ENCODE results near the gene TRAPPC10.

Gene TRAPPC10

DNA sequence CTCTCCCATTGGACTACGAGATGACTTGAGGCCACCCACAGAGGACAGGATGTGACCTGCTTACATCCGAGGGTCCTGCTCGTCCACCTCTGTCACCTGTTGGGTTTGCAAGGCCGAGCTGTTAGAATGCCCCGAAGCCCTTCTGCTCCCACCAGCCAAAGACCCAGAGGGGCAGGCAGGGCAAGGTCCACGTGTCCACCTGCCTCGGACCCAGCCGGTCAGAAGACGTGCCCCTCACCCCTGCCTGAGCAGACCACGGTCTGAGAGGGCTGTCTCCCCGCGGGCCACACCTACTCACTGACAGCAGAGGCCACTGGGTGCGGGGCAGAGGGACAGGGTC lies 30.3 kb upstream of the TRAPPC10 start:
- no peak for DNase-seq (ENCODE audit: low read depth)

DNA sequence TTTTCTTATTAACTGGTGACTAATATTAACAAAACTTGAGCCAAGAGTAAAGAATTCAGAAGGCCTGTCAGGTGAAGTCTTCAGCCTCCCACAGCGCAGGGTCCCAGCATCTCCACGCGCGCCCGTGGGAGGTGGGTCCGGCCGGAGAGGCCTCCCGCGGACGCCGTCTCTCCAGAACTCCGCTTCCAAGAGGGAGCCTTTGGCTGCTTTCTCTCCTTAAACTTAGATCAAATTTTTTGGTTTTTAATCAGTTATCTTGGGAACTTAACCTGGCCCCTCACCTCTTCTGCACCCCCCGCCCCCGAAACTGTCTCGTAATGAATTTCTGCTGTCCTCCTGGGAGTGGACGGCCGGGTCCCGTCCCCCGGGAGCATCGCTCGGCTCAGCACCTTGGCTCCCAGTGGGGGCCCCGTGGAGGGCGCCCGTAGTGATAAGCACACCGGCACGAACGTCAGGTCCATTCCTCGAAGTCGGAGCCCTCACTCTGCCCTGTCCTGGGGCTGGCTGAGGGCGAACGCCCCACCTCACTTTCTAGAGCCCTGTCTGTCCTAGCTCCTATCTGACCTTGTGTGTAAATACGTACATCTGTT lies 29.5 kb upstream of the TRAPPC10 start:
- DNase-seq (ENCODE audit: low read depth) = no peak

DNA sequence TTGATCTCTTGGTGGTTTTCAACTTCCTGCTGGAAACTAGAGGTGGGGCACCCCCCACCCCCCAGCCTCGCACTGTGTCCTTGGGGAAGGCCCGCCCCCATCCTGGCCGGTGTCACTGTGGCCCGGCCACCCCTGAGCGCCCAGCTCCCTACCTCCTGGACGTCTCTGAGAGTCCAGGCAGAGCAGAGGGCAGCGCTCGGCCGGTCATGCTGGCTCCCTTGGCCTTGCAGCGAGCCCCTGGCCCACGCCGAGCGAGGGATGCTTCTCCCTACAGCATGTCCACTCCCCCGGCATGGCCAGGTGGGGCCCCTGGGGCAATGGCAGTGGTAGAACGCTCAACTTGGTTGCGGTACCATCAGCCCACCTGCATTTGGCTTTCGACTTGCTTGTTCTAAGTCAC lies 28.7 kb upstream of the TRAPPC10 start:
- no peak for DNase-seq (ENCODE audit: low read depth)

DNA sequence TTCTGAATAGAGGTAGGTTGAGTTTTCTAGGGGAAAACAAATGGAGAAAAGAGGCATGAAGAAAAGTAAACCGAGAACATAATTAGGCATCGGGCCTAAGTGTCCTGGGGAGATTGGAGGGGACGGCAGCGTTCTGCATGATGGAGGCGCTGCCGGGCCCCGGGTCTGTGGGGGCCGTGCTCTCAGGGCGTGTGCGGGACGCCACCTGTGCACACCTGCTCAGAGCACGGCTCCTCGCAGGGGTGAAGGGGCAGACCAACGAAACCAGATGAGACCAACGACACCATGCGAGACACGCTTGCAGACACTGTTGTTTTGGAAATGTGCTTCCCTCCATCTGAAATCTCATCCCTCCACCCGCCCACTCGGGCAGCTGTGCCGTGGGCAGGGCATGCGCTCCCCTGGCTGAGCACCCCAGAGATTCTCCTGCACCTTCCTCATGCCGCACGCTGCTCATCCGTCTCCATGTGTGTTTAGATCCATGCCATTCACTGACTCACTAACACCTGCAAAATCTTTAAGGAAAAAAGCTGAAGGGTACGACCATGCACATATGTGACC lies 28.2 kb upstream of the TRAPPC10 start:
- DNase-seq (ENCODE audit: low read depth) = no peak

DNA sequence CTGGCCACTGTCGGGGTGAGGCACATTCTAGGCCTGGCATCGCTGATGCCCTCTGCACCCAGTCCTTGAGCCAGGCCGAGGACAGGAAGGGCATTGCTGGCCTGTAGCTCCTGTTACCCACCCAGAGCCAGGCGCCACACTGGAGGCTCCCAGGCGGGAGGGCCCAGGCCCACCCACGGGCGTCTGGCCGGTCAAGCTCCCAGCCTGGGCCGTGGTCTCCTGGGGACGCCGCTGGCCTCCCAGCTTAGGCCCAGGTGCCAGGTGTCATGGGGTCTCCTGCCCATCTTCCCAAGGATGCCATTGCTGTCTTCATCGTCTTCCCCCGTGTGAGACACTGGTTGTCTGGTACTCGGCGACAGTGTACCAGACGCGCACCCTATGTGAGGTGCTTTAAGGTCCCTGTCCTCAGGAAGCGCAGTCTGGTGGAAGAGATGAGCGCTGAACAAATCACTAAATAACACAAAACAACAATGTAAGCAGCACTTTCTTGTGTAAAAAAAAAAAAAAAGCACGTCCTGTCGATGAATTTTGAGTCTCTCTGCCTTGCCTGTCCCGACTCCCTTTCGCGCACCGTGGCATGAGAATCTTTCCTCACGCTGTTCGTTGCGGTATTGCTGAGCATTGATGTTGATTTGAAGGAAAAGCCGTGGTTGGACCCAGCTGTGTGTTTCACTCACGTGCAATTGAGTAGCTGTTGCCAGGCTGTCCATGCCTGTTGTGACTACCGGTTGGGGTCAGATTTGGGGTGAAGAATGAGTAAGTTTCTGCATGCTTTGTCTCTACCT lies 27.0 kb upstream of the TRAPPC10 start:
- no peak for DNase-seq (ENCODE audit: low read depth)

DNA sequence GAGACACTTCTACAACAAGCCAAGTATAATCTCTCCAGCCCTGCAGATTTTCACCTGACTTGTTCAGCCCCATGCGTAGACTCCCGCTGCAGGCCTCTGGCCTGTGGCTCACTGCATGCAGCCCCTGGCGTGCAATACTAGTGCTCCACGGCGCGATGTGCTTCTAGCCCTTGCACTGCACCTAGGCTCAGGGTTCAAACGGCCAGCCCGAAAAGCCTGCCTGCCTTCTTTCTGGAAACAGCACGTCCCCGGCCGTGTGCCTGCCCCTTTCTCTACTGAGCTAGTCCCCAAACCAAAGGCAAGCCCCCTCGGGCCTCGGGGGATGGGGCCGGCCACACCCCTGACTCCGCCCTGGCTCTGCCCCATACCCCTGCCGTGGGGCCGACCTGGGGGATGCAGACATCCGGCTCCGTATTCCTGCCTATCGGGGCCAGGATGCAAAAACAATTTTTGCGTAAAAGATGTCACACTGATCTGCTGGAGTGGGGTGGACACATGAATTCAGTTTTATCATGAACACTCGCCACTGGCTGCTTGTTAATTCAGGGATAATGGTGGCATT lies 26.3 kb upstream of the TRAPPC10 start:
- DNase-seq (ENCODE audit: low read depth) = no peak

DNA sequence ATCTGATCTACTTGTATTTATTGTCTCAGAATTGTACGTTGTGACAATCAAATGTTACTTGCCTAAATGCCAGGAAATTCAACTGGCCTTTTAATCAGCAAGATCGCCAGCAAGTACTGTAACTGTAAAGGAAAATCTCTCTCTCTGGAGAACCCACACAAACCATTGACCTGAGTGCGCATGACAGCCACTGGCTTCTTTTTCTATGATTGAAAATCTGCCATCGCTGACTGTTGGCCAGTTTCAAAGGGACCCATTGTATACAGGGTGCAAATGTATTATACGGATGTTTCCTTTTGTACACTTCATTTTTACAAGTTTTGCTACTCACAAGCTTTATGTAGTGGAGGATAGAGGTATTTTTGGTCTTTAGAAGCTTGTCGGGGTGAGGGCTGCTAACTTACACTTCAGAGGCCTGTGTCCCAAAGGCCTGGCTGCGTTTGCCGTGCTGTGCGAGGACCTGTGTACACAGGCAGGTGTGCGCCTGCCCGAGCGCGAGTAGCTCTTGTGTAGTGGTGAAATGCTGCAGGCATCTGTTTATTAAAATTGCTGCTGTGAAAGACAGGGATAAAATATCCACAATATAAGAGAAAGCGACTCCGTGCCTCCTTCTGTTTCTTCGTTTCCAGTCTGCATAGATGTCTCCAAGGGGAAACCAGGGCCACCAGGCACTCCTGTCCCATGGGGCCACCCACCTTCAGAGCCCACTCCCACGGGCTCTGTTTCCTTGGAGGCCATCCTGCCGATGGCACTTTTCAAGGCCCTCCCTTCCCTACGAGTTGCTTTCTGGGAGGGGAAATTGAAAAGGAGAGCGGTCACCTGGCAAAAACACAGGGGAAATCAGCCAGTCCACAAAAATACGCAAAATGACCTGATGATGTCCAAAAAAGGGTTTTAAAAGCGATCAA lies 25.3 kb upstream of the TRAPPC10 start:
- DNase-seq (ENCODE audit: low read depth) = no peak

DNA sequence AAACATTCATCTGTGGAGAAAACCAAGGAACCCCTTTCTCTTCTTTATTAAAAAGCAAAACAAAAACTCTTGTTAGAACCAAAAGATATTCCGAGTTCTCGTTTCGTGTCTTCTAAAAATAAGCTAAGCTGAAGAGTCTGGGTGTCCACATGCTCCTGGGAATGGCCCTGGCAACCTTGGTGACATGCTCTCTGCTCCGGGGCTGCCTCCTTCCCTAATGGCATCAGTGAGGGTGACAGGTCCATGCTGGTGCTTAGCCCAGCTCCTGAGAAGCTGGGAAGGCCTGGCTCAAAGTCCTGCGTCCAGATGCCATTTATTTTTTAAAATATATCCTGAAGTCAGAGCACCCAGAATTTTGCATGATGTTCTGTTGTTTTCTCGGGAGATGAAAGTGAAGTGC lies 24.6 kb upstream of the TRAPPC10 start:
- no peak for DNase-seq (ENCODE audit: low read depth)

DNA sequence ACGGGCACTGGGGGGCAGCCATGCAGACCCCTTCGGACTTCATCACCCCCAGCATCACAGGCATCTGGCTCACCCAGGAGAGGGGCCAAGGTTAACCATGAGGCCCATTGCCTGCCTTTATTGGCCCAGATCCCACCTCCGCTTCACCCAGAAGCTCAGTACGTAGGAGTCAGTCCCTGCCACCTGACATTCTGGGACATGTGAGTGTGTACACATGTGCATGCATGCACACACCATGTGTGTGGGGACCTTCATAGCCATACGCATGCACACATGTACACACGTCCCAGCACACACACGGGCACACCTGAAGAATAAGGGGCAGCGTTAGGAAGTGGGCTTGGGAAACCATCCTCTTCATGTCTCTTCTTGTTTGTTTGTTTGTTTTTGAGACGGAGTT lies 24.1 kb upstream of the TRAPPC10 start:
- no peak for DNase-seq (ENCODE audit: low read depth)

DNA sequence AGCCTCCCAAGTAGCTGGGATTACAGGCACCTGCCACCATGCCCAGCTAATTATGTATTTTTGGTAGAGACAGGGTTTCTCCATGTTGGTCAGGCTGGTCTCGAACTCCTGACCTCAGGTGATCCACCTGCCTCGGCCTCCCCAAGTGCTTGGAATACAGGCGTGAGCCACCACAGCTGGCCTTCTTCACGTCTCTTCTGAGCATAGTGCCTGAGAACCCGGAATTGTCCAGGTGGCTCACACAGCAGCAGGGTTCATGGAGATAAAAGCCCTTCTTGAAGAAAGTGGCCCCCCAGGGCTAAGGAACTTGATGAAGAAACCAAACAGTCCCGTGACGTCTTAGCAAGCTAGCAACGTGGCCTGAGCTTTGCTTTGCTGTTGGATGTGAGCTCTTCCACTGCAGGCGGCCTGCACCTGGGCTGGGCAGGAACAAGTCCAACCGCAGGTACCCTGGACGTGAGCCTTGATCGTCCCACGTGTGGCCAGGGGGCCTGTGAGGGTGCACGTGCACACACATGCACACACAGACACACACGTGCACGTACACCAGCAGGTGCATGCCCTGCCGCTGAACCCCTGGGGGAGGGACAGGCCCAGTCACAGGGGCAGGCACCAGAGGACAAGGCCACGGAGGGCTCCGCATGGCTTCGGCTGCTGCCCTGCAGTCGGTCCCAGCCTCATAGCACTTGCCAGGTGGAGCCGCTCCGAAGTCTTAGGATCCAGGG lies 23.4 kb upstream of the TRAPPC10 start:
- DNase-seq (ENCODE audit: low read depth) = no peak

DNA sequence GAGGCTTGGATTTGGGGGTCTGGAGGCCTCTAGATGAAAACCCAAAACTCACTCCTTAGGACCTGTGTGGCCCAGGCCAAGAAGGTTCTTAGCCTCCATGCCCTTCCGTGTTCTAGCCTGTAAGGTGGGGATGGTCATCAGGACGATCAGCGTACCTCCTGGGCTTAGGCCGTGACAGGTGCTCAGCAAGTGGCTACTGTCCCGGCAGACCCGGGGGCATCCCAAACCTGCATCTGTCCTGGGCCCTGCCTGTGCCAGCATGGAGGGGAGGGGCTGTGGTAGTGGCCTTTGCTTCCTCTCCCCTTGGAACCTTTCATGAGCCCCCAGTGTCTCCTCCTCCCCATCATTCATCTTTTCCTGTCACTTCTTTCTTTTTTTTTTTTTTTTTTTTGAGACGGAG lies 22.7 kb upstream of the TRAPPC10 start:
- DNase-seq (ENCODE audit: low read depth) = no peak

DNA sequence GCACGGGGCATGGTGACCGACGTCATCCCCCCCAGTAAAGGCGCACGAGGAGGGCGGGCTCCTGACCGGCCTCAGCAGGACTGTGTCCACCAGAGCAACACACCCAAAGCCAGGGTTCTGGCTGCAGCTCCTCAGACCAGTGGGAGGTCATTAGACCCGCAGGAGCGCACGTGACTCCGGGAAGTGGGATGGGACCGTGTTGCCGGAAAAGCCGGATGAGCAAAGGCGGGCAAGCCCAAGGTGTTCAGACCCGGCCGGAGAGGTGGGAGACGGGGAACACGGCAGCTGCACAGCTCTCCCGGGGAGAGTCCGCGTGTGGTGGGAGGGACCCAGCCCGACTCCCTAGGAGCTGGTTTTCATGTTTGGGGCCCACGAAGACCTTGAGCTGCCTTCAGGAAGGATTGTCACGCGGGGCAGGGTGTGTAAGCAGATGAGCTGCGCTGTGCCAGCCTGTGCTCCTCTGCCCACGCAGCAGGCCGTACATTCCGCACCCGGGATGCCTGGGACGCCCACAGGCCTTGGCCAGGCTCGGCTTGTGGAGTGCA lies 20.6 kb upstream of the TRAPPC10 start:
- DNase-seq (ENCODE audit: low read depth) = no peak

DNA sequence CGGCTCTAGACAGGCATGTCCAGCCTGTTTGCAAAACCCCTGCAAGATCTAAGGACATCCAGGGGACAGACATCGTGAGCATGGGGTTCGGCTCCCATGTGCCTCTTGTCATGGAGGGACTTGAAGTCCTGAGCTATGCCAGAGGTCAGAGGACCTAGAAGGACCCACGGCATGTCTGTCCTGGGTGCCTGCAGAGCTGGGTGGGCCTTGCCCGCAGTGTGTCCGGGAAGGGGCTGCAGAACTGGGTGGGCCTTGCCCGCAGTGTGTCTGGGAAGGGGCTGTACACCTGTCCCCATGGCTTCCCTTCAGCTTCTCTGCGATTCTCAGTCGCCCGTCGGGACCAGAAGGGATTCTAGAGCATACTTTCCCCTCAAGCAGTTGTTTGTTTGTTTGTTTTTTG lies 20.0 kb upstream of the TRAPPC10 start:
- no peak for DNase-seq (ENCODE audit: low read depth)

DNA sequence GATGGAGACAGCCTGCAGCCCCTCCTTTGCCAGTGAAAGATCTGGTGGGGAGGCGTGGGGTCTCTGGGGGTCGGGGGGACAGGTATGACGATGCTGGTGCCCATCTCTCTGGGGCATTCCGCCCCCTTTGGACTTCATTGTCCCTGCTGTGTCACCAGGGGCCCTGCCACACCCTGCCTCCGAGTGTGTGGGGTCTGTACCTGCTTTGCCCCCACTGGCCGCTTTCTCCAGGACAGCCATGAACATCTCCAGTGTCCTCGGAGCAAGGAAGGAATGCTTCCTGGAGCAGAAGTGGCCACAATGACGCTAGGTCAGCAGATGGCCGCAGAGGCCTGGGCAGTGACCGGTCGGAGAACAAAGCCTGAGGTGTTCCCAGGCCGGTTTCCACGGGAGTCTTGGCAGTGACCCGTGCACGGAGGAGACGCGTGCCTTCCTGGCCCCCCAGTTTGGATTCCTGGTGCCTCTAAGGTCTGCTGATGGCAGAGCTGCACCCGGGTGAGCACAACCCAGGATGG lies 18.6 kb upstream of the TRAPPC10 start:
- DNase-seq (ENCODE audit: low read depth) = no peak

DNA sequence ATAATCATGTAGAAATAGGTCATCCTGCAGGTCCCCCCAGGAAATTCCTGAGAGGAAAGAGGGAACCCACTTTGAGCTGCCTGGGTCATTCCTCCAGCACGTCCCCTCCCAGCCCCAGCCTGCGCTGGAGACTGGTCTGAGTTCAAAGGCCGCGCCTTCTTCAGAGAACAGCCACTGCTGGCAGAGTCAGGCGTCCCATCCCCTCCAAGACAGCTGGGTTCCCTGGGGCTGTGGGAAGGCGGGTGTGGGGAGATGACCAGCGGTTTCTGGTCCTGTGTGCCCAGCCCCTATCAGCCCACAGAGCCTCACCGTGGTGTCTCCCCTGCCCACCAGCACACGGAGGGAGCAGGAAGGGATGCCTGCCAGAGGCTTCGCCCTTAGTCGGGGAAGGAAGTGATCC lies 18.0 kb upstream of the TRAPPC10 start:
- no peak for DNase-seq (ENCODE audit: low read depth)

DNA sequence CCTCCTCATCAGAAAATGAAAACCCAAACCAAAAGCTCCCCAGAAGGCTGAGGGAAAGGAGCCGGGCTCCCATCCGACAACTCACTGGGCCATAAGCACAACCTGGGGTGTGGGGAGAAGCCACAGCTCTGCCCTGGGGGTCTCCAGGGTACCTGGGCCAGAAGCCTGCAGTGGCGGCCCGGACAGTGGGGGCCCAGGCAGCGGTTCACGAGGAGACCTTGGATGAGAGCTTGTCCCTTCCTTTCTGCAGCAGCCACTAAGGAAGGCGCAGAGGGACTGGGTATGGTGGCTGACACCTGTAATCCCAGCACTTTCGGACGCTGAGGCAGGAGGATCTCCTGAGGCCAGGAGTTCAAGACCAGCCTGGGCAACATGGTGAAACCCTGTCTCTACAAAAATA lies 17.5 kb upstream of the TRAPPC10 start:
- DNase-seq (ENCODE audit: low read depth) = no peak

DNA sequence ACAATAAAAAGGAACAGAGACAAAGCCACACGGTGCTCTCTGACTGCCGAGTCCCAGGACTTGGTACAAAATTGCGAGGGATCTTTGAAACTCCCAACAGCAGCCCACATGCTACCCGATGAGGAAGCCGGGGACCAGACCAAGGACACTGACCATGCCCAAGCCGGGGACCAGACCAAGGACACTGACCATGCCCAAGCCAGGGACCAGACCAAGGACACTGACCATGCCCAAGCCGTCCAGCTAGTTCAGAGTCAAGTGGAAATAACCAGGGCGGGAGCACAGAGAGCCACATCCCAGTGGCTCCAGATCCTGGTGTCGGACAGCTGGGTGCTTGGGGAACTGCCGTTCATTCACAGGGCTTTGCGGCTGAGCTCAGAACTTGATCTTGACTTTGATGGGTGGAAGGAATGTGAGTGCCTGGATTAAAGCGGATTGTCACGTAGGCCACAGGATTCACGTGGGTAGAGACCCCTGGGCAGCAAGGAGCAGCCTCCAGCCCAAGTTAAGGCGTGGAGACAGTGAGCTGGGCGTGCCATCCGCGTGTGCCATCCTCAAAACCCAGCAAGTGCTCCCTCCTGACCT lies 16.5 kb upstream of the TRAPPC10 start:
- no peak for DNase-seq (ENCODE audit: low read depth)

DNA sequence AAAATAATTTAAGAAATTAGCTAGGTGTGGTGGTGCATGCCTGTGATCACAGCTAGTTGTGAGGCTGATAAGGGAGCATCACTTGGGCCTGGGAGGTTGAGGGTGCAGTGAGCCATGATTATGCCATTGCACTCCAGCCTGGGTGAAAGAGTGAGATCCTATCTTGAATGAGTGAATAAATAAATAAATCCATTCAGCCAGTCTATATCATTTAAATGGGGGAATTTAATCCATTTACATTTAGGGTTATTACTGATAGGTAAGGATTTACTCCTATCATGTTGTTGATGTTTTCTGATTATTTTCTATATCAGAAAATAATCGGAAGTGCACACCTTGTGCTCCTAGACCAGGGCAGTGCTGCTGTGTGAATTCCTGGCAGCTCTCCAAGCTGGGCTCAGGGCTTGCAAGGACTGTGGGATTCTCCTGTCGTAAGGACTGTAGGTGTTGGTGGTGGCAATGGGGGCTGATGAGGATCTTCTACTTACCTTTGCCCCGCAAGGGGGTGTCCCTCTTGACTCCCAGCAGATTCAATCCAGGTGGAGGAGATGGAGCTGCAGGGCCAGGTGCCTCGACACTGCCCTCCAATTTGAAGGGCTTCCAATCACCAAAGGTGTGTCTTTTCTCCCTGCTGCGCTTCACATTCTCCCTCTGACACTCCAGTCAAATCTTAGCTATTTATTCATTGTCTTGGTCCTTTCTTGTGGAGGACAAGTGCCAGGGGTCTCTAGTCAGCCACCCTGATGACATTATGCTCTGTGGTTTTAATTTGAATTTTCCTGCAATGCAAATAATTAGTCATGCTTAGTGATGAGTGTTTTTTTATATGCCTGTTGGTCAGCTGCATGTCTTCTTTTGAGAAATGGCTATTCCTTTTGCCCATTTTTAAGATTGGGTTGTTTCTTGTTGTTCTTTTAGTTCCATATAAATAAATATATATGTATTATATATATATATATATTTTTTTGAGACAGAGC lies 14.1 kb upstream of the TRAPPC10 start:
- DNase-seq (ENCODE audit: low read depth) = no peak

DNA sequence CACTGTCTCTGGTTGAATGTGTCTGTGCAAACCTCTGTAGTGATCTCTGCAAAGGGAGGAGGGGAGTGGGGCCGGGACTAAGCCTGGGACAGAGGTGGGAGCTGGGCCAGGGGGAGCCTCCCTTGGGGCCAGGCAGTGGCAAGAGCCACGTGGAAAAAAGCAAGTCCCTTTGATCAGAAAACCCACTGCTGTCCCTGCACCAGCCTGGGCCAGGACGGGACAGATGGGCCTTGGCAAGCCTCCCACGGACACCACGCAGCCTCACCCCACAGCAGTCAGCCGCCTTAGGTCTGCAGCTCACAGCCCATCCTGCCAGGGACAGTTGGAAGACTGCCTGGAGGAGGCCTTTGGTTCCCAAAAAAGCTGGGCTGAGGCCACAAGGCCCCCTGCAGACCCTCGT lies 11.7 kb upstream of the TRAPPC10 start:
- no peak for DNase-seq (ENCODE audit: low read depth)

DNA sequence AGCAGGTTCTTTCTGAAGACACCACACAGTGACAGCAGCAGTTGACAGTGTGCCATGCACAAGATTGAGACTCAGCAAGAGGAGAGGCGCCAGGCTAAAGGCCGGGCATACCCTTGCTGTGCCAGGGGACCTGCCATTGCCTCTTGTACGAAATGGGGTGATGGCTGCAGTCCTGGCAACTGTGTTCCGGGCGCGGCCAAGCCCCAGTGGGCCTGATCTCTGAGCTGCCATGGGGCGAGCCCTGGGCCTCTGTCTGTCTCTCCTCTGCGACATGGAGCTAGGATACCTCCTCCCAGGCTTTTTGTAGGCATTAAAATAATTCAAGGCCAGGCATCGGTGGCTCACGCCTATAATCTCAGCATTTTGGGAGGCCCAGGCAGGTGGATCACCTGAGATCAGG lies 9.6 kb upstream of the TRAPPC10 start:
- no peak for DNase-seq (ENCODE audit: low read depth)
